Peyer's patch (tissue), 4 donors: ENCODE results near the gene PTGDR. TPM values are rescaled to one million over a fixed set of nuclear protein-coding genes. Genes with fewer than 3 reads are reported as not detected.

Experiments
- DNase-seq, 3 donors: peaks; one replicate each; pipeline ENCODE4 v3.0.0-alpha.2; 2017 to 2019
- H3K27ac ChIP-seq, 4 donors: fragments of 200-600 bp; sonication (generic); one replicate each; pipeline ENCODE4 v1.5.1; 2016 to 2019
- H3K27me3 ChIP-seq, 2 donors: fragments of 200-600 bp; sonication (generic); one replicate each; pipeline ENCODE4 v1.5.1; 2019
- H3K36me3 ChIP-seq, 3 donors: fragments of 200-600 bp; sonication (generic); one replicate each; pipeline ENCODE4 v1.5.1; 2016 to 2019
- H3K4me1 ChIP-seq, 4 donors: fragments of 200-600 bp; sonication (generic); one replicate each; pipeline ENCODE4 v1.5.1; 2016 to 2019
- H3K4me3 ChIP-seq, 4 donors: fragments of 200-600 bp; sonication (generic); 1 replicate in 3 of 4; 2 replicates in 1 of 4; pipeline ENCODE4 v1.5.1; 2016 to 2019; ENCODE audit warnings: mild to moderate bottlenecking in 1 of 4
- H3K9me3 ChIP-seq, 4 donors: fragments of 200-600 bp; sonication (generic); one replicate each; pipeline ENCODE4 v1.5.1; 2016 to 2019; ENCODE audit warnings: mild to moderate bottlenecking in 1 of 4
- POLR2A ChIP-seq, 2 donors: fragments of 450-650 bp; IDR thresholded peaks; one replicate each; pipeline ENCODE4 v1.5.1; 2017; ENCODE audit warnings: antibody characterized with exemption in 2 of 2, mild to moderate bottlenecking in 2 of 2, moderate library complexity in 2 of 2
- total RNA-seq, 4 donors: library from RNA; depleted of rRNA; stranded (reverse); fragments of >200 nt; gene quantifications; one replicate each; pipeline ENCODE4 v1.1.0, GENCODE V29; 2016
- TF ChIP-seq, protein P1 (sequence below), 6 experiments: fragments of 450-650 bp in 4 of 6; fragments of 200-600 bp in 2 of 6; sonication (generic) in 1 of 6; IDR thresholded peaks; one replicate each; pipeline ENCODE4 v1.5.1; 2017 to 2019; ENCODE audit warnings: antibody characterized with exemption in 6 of 6, mild to moderate bottlenecking in 3 of 6, moderate library complexity in 1 of 6

The PTGDR gene
- total RNA-seq, 4 donors from 2014 or later = 1.4 to 3.8 (median 1.4) TPM; not detected in 1

- TF ChIP-seq POLR2A (IDR thresholded peaks at IDR 0.05) = no peak
- TF ChIP-seq, protein P1, sequence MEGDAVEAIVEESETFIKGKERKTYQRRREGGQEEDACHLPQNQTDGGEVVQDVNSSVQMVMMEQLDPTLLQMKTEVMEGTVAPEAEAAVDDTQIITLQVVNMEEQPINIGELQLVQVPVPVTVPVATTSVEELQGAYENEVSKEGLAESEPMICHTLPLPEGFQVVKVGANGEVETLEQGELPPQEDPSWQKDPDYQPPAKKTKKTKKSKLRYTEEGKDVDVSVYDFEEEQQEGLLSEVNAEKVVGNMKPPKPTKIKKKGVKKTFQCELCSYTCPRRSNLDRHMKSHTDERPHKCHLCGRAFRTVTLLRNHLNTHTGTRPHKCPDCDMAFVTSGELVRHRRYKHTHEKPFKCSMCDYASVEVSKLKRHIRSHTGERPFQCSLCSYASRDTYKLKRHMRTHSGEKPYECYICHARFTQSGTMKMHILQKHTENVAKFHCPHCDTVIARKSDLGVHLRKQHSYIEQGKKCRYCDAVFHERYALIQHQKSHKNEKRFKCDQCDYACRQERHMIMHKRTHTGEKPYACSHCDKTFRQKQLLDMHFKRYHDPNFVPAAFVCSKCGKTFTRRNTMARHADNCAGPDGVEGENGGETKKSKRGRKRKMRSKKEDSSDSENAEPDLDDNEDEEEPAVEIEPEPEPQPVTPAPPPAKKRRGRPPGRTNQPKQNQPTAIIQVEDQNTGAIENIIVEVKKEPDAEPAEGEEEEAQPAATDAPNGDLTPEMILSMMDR (IDR thresholded peaks at IDR 0.05) = no peak
- no peak overlapping the region for H3K27ac ChIP-seq
- no peaks in the 10 kb centered on the region for H3K4me1 ChIP-seq
- H3K9me3 ChIP-seq = no peaks in the 10 kb centered on the region
- H3K36me3 ChIP-seq = no peaks in the 10 kb centered on the region
- no peak overlapping the region for H3K4me3 ChIP-seq
- no peaks in the 10 kb centered on the region for H3K27me3 ChIP-seq
- no peak for DNase-seq
Observed at GRCh38 chr14:52304248-52304904, 36.9 kb downstream of the PTGDR start.

GRCh38 chr14:52305014-52305413, 37.5 kb downstream of the PTGDR start:
- Histone ChIP-seq H3K27ac (no peak overlapping the region), H3K36me3 (no peaks in the 10 kb centered on the region)
- TF ChIP-seq, protein P1 (IDR thresholded peaks at IDR 0.05) = no peak
- no peak for TF ChIP-seq POLR2A (IDR thresholded peaks at IDR 0.05)

DNA sequence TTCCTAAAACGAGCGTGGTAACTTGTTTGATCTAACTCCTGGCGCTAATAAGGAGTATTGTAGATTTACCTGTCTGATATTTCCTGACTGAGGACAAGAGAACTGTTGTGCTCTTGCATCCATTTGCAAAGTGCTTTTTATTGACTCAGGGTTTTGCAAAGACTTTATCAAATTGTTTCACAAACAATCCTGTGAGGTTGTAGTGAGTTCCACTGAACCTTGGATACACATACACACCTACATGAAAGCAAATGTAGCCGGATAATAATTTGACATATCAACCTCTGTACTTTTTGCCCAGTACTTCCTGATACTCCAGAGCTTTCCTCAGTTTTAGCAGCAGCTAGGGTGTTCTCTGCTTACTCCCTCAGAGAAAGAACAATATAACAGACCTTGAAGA, 39.9 kb downstream of the PTGDR start:
- DNase-seq = no peak
- Histone ChIP-seq H3K9me3 (no peaks in the 10 kb centered on the region), H3K4me1 (no peaks in the 10 kb centered on the region), H3K36me3 (no peaks in the 10 kb centered on the region), H3K27ac (no peak overlapping the region), H3K27me3 (no peaks in the 10 kb centered on the region), H3K4me3 (no peak overlapping the region)
- no peak for TF ChIP-seq POLR2A (IDR thresholded peaks at IDR 0.05)
- TF ChIP-seq, protein P1 (IDR thresholded peaks at IDR 0.05) = no peak

More at GRCh38 chr14:52305014-52305413, 37.5 kb downstream of the PTGDR start:
- Histone ChIP-seq H3K4me1 (no peaks in the 10 kb centered on the region), H3K9me3 (no peaks in the 10 kb centered on the region), H3K4me3 (no peak overlapping the region), H3K27me3 (no peaks in the 10 kb centered on the region)
- no peak for DNase-seq

DNA sequence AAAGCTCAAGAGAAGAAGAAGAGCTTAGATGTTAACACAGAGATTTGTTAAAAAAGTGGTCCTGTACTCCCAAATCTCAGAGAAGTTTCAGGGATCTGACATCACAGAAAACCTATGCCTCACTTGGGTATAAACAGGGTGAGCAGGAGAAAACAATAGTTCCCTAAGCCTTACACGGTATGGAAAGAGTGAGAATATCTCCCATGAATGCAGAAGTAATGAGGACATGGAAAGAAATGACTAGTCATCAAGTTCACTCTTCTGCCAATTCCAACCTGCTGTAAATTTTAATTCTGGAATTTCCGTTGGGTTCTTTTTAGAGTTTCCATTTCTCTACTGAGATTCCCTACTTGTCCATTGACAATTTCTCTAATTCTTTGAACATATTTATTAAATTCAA, 40.4 kb downstream of the PTGDR start:
- Histone ChIP-seq H3K27me3 (no peaks in the 10 kb centered on the region), H3K4me1 (no peaks in the 10 kb centered on the region), H3K9me3 (no peaks in the 10 kb centered on the region), H3K4me3 (no peak overlapping the region), H3K27ac (no peak overlapping the region), H3K36me3 (no peaks in the 10 kb centered on the region)
- no peak for DNase-seq
- TF ChIP-seq, protein P1 (IDR thresholded peaks at IDR 0.05) = no peak
- no peak for TF ChIP-seq POLR2A (IDR thresholded peaks at IDR 0.05)

DNA sequence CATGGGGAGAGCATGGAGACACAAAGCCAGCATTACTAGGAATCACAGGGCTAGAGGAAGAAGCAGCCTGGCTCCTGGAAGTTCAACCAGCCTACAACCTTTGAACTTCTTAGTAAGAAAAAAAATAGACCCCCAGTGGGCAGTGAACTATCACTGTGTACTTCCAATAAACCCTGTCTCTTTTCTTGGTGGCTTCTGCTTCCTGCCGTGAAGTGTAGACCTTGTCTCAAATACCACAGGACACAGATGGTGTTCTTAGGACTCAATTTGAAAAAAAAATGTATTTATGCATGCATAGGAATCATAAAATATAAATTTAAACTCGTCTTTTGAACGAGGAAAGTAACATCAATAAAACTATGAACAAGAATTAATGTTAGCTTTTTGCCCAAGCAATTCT, 43.0 kb downstream of the PTGDR start:
- Histone ChIP-seq H3K27me3 (no peaks in the 10 kb centered on the region), H3K27ac (no peak overlapping the region)

More for the DNA sequence above, 43.0 kb downstream of the PTGDR start:
- no peak overlapping the region for H3K4me3 ChIP-seq
- H3K4me1 ChIP-seq = peaks cover 0 to 9% (median 4%) of the 10 kb centered on the region in 4 donors
- no peak for DNase-seq
- no peaks in the 10 kb centered on the region for H3K36me3 ChIP-seq
- TF ChIP-seq POLR2A (IDR thresholded peaks at IDR 0.05) = no peak
- TF ChIP-seq, protein P1 (IDR thresholded peaks at IDR 0.05) = no peak
- no peaks in the 10 kb centered on the region for H3K9me3 ChIP-seq
